Stimulated activated CD4-positive, alpha-beta T cell treated with anti-CD3 and anti-CD28 coated beads, Interleukin-15, amount 100 ng/mL, for 48 hours (primary cell): ENCODE data around the gene RPH3AL.
"Not testable (repeated sequence)": the region's sequence is repeated elsewhere in the genome, so short reads cannot be mapped to it uniquely, and the experiment has no call there.

ENCODE experiments used
- DNase-seq, 2 donors: peaks; one replicate each; pipeline ENCODE4 v3.0.0-alpha.2; 2020; ENCODE audit warnings: low read depth in 2 of 2

Gene RPH3AL

GRCh38 chr17:260944-261343 lies 91.7 kb downstream of the RPH3AL start:
- DNase-seq = no peak

DNA sequence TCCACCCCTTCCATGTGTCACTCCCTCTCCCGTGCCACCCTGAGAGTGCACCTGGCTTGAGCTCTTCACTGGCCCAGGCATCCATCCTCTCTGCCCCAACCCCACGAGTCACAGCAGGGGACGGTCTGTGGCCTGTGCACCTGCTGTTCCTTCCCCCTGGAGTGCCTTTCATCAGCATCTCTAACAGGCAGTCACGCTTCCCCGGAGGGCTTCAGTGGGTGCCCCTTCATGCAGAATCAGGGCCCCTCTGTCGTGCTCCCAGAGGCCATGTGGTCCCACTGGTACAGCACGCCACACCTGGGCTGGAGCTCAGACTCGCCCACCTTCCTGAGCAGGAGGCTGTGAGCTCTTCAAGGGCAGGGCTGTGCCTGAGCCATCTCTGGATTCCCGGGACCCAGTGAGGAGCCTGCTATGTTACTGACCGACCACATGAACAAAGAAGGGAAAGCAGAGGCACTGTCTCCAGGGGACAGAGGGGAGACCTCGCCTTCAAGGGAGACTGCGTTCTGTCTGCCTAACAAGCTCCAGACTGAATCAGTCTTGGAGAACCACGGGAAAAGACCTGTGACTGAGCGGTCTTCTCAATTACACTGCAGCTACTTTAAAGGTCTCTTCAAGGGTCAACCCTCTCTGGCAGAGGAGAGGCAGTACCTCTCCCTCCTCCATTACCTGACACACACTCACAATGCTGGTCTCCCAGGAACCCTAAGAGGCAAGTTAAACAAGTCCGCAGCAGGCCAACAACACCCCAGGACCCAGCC lies 92.4 kb downstream of the RPH3AL start:
- no peak for DNase-seq

DNA sequence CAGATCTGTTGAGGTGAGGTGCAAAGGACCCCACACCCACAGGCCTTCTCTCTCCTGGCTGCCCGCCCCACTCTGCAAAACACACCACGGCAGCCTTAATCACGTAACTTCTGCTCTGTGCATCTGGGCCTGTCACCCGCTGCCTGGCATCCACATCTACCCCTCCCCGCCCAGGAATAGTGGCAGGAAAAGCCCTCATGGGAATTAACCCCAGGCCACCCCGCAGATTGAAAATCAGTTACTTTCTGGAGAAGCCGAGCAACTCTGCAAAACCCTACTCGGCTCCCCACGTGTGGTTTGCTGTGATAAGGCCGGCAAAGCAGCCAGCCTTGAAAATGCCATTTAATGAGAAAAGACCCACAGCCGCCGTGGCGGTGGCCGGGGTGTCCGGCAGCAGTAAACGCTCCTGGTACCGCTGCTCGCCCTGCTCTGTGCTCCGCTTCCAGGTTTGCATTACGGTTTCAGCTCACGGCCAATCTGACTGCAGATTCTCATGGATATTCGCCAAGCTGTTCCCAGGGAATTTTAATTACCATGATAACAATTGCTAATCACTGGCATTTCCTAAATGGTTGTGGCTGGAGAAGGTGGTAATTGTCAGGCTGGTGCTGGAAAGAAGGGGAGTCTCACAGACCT lies 93.1 kb downstream of the RPH3AL start:
- no peak for DNase-seq

DNA sequence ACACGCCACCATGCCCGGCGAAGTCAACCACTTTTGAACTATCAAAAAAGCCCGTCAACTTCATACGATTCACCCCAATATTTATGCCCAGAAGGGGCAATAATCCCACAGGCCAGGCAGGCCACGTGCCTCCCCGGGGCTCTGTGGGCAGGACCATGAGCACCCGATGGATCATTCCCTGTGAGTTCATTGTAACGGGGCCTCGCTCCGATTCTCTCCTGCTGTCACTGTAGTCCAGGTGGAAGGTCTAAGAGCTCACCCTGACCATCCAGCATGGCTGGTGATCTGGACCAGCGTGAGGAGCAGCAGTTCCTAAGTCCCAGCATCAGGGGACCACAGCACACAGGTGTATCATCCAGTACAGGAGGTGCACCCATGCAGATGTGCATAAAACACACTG lies 93.7 kb downstream of the RPH3AL start:
- no peak for DNase-seq

DNA sequence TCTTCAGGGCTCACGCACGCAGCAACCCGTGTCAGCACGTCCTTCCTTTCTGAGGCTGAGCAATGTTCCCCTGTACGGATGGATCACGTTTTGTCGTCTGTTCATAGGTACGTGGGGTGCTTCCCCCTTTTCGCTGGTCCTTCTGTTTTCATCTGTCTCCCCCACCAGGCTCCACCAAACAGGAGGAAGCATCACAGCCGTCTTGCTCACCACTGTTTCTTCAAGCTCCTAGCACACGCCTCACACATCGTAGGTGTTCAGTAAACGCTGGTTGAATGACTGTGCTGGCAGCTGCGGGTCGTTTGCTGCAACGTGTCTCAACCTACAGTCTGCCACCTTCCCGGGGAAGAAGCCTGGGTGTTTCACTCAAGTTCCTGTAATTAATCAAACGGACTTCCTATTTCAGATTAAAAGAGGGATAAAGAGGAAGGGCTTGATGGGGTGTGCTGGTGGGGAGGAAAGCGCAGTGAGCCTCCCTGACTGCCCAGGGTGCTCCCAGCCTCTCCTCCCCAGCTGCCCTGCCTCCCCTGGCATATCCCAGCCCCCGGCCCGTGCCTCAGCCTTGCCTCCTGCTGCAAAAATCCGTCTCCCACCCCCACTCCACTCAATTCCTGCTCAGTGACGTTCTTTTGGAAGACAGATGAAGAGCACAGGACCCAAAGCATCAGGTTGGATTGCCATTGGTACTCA lies 94.4 kb downstream of the RPH3AL start:
- DNase-seq = no peak

DNA sequence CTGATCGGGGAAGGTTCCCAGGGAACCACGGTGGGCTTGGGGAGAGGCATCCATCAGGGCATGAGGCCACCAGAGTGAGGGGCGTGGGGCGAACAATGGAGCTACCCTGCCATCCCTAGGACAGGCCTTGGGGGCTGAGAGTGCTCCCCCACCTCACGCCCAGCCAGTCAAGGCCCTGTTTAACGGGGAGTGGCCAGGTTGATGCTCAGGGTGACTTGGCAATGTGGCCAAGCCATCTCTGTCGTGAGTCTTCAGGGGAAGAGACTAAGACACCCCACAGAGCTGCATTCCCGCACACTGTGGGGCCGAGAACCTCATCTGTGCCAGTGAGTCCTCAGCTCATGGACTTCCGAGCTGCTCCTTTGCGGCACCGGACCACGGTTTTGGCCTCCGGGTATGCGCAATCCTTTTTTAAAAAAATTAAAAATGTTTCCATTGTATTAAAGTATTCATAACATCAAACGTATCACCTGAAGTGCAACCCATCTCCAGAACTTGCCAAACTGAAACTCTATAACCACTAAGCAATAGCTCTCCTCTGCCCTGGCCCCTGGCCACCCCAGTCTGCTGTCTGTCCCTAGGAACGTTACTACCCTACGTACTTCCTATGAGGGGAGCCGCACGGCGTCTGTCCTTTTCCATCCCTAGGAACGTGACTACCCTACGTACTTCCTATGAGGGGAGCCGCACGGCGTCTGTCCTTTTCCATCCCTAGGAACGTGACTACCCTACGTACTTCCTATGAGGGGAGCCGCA lies 99.3 kb downstream of the RPH3AL start:
- DNase-seq = no peak

GRCh38 chr17:252456-252855 lies 100.2 kb downstream of the RPH3AL start:
- no peak for DNase-seq

DNA sequence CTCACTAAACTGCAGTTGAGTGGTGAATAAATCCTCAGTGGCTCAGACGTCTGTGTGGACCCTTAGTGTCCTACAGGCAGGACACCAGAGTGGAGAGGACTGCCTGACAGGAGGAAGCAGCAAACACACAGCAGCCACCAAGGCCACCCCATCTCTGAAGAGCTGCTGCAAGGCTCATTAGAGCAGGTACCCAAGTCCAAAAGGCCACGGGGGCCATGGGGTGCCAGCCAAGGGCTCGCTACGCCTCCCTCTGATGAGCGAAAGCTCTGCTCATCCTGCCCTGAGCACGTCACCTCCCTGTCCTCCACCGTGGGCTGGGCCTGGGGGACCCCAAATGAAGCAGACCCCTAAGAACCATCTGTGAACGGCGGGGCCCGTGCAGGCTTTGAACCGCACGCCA lies 101.1 kb downstream of the RPH3AL start:
- no peak for DNase-seq

DNA sequence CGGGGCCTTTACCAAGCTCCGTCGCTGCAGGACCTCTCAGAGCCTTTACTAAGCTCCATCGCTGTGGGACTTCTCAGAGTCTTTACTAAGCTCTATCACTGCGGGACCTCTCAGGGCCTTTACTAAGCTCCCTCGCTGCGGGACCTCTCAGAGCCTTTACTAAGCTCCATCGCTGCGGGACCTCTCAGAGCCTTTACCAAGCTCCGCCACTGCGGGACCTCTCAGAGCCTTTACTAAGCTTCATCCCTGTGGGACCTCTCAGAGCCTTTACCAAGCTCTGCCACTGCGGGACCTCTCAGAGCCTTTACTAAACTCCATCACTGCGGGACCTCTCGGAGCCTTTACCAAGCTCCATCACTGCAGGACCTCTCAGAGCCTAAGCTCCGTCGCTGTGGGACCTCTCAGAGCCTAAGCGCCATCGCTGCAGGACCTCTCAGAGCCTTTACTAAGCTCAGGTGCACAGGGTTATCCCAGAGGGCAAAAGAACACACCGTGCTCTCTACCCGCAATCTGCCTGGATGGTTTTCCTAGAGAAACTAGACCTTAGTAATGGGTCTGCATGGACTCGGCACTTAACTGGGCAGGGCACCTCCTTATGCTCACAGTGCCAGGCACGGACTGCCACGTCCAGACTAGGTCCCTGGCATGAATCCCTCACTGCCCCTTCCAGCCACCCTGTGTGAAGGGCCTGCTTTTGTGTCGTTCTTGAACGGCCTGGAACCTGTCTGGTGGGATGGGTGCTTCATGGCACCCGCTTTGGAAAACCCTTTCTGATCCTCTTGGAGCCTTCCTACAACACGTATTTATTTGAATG lies 101.9 kb downstream of the RPH3AL start:
- no peak for DNase-seq

- no peak for DNase-seq
Observed at GRCh38 chr17:249236-249993, 103.2 kb downstream of the RPH3AL start.

DNA sequence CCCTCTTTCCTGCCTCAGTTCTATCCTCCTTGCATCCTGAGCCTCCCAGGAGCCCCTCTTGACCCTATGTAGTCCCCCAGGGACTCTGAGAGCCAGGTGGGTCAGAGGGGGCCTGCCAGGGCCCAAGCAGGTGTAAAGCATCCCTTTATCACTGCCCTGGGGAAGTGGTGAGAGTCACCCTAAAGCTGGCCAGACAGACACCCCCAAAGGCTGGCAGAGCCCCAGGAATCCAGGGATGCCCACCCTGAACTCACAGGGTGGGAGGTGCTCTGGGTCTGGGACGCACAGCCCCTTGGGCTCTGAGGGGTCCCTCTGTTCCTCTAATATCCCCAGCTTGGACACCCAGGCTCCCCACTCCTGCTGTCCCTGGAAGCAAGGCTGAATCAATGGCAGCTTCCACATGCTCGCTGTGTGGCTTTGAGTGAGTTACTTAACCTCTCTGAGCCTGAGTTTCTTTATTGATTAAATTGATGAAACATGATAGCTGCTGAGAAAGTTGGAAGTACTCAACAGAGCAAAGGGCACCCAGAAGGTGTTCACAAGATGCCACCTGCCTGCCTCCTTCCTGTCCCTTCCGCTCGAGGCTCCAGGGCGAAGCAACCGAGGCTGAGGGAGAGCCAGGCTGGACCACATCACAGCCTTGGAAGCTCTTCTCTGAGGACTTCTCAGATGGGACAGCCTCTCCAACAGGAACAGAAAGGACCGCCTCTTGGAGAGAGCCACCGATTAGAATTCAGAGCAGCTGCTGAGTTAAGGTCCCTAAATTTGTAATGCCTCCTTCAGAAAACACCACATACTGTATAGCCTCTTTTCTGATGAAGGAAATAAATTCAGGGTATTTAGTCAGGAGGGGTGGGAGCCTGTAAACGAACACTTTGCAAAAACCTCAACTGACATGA lies 104.0 kb downstream of the RPH3AL start:
- no peak for DNase-seq

DNA sequence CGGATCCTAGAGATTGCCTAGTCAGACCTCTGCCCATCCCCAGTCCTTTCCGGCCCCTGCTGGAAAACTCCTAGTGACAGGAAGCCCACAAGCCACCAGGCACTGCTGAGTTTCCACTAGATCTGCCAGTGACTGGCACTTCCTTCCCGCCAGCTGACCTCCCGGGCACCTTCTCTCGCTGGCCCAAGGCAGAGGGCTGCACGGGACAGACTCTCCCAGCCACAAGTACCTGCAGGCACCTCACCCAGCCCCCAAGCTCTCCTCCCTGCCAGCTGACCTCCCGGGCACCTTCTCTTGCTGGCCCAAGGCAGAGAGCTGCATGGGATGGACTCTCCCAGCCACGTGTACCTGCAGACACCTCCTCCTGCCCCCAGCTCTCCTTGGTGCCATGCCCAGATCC lies 104.8 kb downstream of the RPH3AL start:
- DNase-seq = no peak

- DNase-seq = no peak
Observed at GRCh38 chr17:246851-247421, 105.7 kb downstream of the RPH3AL start.

DNA sequence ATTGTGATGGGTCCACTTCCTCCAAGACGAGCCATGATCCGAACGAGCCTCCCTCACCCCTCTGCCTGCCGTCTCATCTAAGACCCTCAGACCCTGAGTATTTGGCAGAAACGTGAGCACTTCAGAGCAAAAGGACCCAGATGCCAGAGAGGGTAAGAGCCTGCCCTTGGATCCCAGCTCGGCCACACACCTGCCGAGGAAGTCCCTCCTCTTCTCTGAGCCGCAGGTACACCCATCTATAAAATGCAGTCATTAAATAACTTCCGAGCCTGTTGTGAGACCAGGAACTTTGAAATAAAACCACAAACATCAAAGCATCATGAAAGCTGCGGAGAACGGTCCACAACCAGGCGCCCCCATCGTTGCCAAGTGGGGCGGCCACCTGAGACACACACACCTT lies 106.4 kb downstream of the RPH3AL start:
- DNase-seq = no peak

DNA sequence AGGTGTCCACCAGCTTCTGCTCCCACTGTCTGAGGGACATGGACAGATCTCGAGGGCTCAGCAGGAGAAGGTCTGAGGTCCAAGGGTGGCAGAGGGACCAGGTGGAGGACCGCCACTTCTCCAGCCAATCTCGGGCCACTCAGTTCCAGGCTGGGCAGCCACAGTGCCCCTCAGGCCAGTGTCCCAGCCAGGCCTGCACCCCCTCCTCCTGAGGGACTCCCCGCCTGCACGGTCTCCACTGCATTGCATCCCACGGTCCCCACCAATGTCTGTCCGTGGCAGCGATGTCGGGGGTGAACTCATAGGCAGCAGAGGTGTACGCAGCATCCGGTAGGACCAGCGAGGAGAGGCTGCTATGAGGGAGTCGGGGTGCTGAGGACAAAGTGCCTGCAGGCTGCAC lies 107.0 kb downstream of the RPH3AL start:
- no peak for DNase-seq

DNA sequence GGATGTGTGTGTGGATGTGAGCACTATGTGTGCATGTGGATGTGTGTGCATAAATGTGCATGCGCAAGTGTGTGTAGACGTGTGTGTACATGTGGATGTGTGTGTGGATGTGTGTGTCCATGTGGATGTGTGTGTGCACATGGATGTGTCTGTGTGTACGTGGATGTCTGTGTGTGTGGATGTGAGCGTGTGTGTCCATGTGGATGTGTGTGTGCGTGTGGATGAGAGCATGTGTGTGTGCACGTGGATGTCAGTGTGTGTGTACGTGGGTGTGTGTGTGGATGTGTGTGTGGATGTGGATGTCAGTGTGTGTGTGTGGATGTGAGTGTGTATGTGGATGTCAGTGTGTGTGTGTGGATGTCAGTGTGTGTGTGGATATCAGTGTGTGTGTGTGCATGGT lies 107.6 kb downstream of the RPH3AL start:
- DNase-seq = no peak

DNA sequence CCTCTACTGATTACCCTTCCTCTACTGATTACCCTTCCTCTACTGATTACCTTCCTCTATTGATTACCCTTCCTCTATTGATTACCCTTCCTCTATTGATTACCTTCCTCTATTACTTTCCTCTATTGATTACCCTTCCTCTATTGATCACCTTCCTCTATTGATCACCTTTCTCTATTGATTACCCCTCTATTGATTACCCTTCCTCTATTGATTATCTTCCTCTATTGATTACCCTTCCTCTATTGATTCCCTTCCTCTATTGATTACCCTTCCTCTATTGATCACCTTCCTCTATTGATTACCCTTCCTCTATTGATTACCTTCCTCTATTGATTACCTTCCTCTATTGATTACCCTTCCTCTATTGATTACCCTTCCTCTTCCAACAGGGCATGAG lies 108.7 kb downstream of the RPH3AL start:
- not testable (repeated sequence) for DNase-seq

DNA sequence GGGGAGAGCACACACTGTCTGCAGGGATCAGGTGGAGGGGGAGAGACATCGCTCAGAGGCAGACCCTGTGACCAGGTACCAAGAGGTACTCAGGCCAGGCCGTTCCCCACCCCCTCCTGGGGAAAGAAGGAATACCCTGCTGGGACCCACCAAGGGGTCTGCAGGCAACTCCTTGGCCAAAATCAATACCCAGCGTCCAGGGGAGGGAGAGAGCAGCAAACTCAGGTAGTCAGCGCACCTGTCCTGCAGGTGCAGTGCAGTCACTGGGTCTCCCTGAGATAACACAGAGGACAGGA lies 113.7 kb downstream of the RPH3AL start:
- no peak for DNase-seq
